H1 (cell line): ENCODE results near the gene C1orf174. TPM values are rescaled to one million over a fixed set of nuclear protein-coding genes. Genes with fewer than 3 reads are reported as not detected.

Source experiments
- CTCF ChIA-PET: fragments of 300-600 bp; sonication (Branson Sonifier 250); formaldehyde crosslinking; loops from one replicate; lab custom pipeline; 2021; ENCODE audit not compliant: partially characterized antibody; lab: Charles Lee
- POLR2A ChIA-PET: fragments of 300-600 bp; sonication (Branson Sonifier 250); formaldehyde crosslinking; loops from one replicate; lab custom pipeline; 2021; ENCODE audit warnings: inconsistent platforms; ENCODE audit not compliant: partially characterized antibody; lab: Charles Lee
- DNase-seq, 2 experiments: peaks; one replicate each; pipeline versions ENCODE4 v3.0.0 to v3.0.0-alpha.2; 2010 to 2022; ENCODE audit warnings: low spot score in 2 of 2, low read depth in 1 of 2, mixed read lengths in 1 of 2
- FAIRE-seq: peaks from 2 replicates; lab custom pipeline; 2011; peaks lifted over from hg19 to GRCh38; lab: Jason Lieb, UNC
- H2AFZ ChIP-seq: 2 replicates; pipeline ENCODE4 v1.8.1; 2012; ENCODE audit warnings: low read length, inconsistent platforms
- H2AK5ac ChIP-seq: 2 replicates; pipeline ENCODE4 v1.6.1; 2013; ENCODE audit warnings: low read depth, low read length
- H2BK120ac ChIP-seq: replicated peaks from 2 replicates; pipeline ENCODE3; 2013; ENCODE audit warnings: low read depth, low read length, inconsistent platforms
- H2BK12ac ChIP-seq: 2 replicates; pipeline ENCODE4 v1.6.1; 2013; ENCODE audit warnings: low read depth, low read length
- H2BK15ac ChIP-seq: 2 replicates; pipeline ENCODE4 v1.6.1; 2013; ENCODE audit warnings: low read length
- H2BK20ac ChIP-seq: 2 replicates; pipeline ENCODE4 v1.6.1; 2013; ENCODE audit warnings: low read length
- H2BK5ac ChIP-seq: 2 replicates; pipeline ENCODE4 v1.6.1; 2013; ENCODE audit warnings: low read depth, low read length
- H3K14ac ChIP-seq: 2 replicates; pipeline ENCODE4 v1.6.1; 2013; ENCODE audit warnings: inconsistent platforms; ENCODE audit not compliant: insufficient read length
- H3K18ac ChIP-seq: 2 replicates; pipeline ENCODE4 v1.6.1; 2013; ENCODE audit warnings: low read length; ENCODE audit errors: extremely low read depth
- H3K23ac ChIP-seq: 2 replicates; pipeline ENCODE4 v1.6.1; 2013; ENCODE audit warnings: inconsistent platforms; ENCODE audit not compliant: insufficient read length
- H3K23me2 ChIP-seq: 2 replicates; pipeline ENCODE4 v1.6.1; 2013; ENCODE audit warnings: low read depth, low read length
- H3K27ac ChIP-seq: 2 replicates; pipeline ENCODE4 v1.6.1; 2011; ENCODE audit warnings: low read depth, low read length, inconsistent platforms
- H3K27me3 ChIP-seq, 4 experiments: replicated peaks in 1 of 4; 1 replicate in 1 of 4; 2 replicates in 3 of 4; pipeline versions ENCODE4 v1.6.1 to v1.8.1; 2011 to 2013; ENCODE audit warnings: low read length in 3 of 4, mild to moderate bottlenecking in 3 of 4, inconsistent platforms in 2 of 4, mixed read lengths in 2 of 4, moderate library complexity in 1 of 4; ENCODE audit not compliant: control insufficient read depth in 3 of 4, insufficient read depth in 3 of 4; ENCODE audit errors: extremely low read depth in 1 of 4
- H3K36me3 ChIP-seq, 4 experiments: 2 replicates each; pipeline versions ENCODE4 v1.6.1 to v1.8.1; 2011 to 2013; ENCODE audit warnings: mild to moderate bottlenecking in 4 of 4, low read length in 3 of 4, moderate library complexity in 2 of 4, control low read depth in 1 of 4, inconsistent platforms in 1 of 4; ENCODE audit not compliant: insufficient read depth in 4 of 4, control insufficient read depth in 2 of 4
- H3K4ac ChIP-seq: replicated peaks from 2 replicates; pipeline ENCODE3; 2013; ENCODE audit warnings: low read length, low read depth, mixed read lengths, inconsistent platforms; ENCODE audit not compliant: insufficient read length
- H3K4me1 ChIP-seq, 4 experiments: replicated peaks in 1 of 4; 1 replicate in 1 of 4; 2 replicates in 3 of 4; pipeline versions ENCODE4 v1.6.1 to v1.8.1; 2011 to 2013; ENCODE audit warnings: low read length in 3 of 4, inconsistent platforms in 2 of 4, mixed read lengths in 1 of 4; ENCODE audit not compliant: insufficient read depth in 4 of 4, control insufficient read depth in 3 of 4
- H3K4me2 ChIP-seq, 2 experiments: 2 replicates each; pipeline versions ENCODE4 v1.6.1 to v1.8.1; 2011 to 2013; ENCODE audit warnings: low read depth in 2 of 2, low read length in 2 of 2, control low read depth in 1 of 2, inconsistent platforms in 1 of 2, mild to moderate bottlenecking in 1 of 2; ENCODE audit not compliant: insufficient read depth in 1 of 2
- H3K4me3 ChIP-seq, 4 experiments: fragments of 200-600, 300-600 bp in 1 of 4; sonication (generic), shearing (Covaris generic), sonication (Bioruptor Twin) in 1 of 4; 2 replicates each; pipeline versions ENCODE4 v1.5.1 to v1.8.1; 2011 to 2016; ENCODE audit warnings: low read length in 4 of 4, low read depth in 3 of 4, control low read depth in 2 of 4, inconsistent platforms in 2 of 4, mild to moderate bottlenecking in 2 of 4, mixed read lengths in 1 of 4, moderate library complexity in 1 of 4; ENCODE audit not compliant: insufficient read depth in 2 of 4; ENCODE audit errors: extremely low read depth in 1 of 4
- H3K56ac ChIP-seq: replicated peaks from 2 replicates; pipeline ENCODE3; 2013; ENCODE audit warnings: low read depth, mild to moderate bottlenecking, mixed read lengths, low read length, inconsistent platforms; ENCODE audit not compliant: insufficient read length
- H3K79me1 ChIP-seq: 2 replicates; pipeline ENCODE4 v1.6.1; 2013; ENCODE audit warnings: low read depth, low read length, control low read depth
- H3K79me2 ChIP-seq, 2 experiments: 2 replicates each; pipeline versions ENCODE4 v1.6.1 to v1.8.1; 2012 to 2013; ENCODE audit warnings: low read length in 2 of 2, mild to moderate bottlenecking in 2 of 2, inconsistent platforms in 1 of 2; ENCODE audit not compliant: insufficient read depth in 2 of 2, control insufficient read depth in 1 of 2
- H3K9ac ChIP-seq, 4 experiments: replicated peaks in 1 of 4; 1 replicate in 1 of 4; 2 replicates in 3 of 4; pipeline versions ENCODE4 v1.6.1 to v1.8.1; 2011 to 2013; ENCODE audit warnings: low read depth in 3 of 4, low read length in 3 of 4, control low read depth in 2 of 4, mild to moderate bottlenecking in 2 of 4, moderate library complexity in 2 of 4, inconsistent platforms in 1 of 4; ENCODE audit errors: extremely low read depth in 1 of 4
- H3K9me3 ChIP-seq, 2 experiments: 2 replicates each; pipeline versions ENCODE4 v1.6.1 to v1.8.1; 2012 to 2013; ENCODE audit warnings: mild to moderate bottlenecking in 2 of 2, moderate library complexity in 2 of 2, control low read depth in 1 of 2, inconsistent platforms in 1 of 2, low read depth in 1 of 2, low read length in 1 of 2, mixed read lengths in 1 of 2; ENCODE audit not compliant: insufficient read depth in 2 of 2
- H4K20me1 ChIP-seq, 2 experiments: replicated peaks in 1 of 2; 2 replicates each; pipeline versions ENCODE3 to v1.8.1; 2011 to 2013; ENCODE audit warnings: inconsistent platforms in 2 of 2, low read length in 2 of 2, mild to moderate bottlenecking in 1 of 2; ENCODE audit not compliant: insufficient read depth in 2 of 2, control insufficient read depth in 1 of 2
- H4K5ac ChIP-seq: 2 replicates; pipeline ENCODE4 v1.6.1; 2013; ENCODE audit warnings: low read length, low read depth, mixed read lengths, inconsistent platforms; ENCODE audit not compliant: insufficient read length
- H4K8ac ChIP-seq: 2 replicates; pipeline ENCODE4 v1.8.0; 2013; ENCODE audit warnings: mild to moderate bottlenecking, moderate library complexity, low read length, inconsistent platforms; ENCODE audit not compliant: insufficient read depth; ENCODE audit errors: extremely low read depth
- H4K91ac ChIP-seq: replicated peaks from 2 replicates; pipeline ENCODE3; 2013; ENCODE audit warnings: low read length, mixed read lengths, inconsistent platforms; ENCODE audit not compliant: insufficient read length
- CEBPB ChIP-seq: IDR thresholded peaks from 2 replicates; pipeline ENCODE4 v1.6.1; 2012; ENCODE audit warnings: low read depth, low read length
- POLR2AphosphoS5 ChIP-seq: IDR thresholded peaks from 2 replicates; pipeline ENCODE4 v1.6.1; 2011; ENCODE audit warnings: low read depth, low read length
- SP2 ChIP-seq: IDR thresholded peaks from 2 replicates; pipeline ENCODE4 v1.6.1; 2012; ENCODE audit warnings: mild to moderate bottlenecking, low read length, inconsistent platforms
- SUZ12 ChIP-seq: fragments of 200-600 bp; sonication (generic); IDR thresholded peaks from 2 replicates; pipeline ENCODE4 v1.6.1; 2012; ENCODE audit warnings: mild to moderate bottlenecking, inconsistent platforms, low read length, moderate library complexity, mixed read lengths
- WGBS, 2 experiments: shearing (Covaris generic) in 1 of 2; methylation state at CpG; one replicate each; pipeline versions ENCODE4 v1.1.6 to v1.1.7; 2013 to 2015; ENCODE audit warnings: low lambda C conversion rate in 2 of 2, mixed read lengths in 2 of 2, inconsistent platforms in 1 of 2, low coverage in 1 of 2, missing lambda C conversion rate in 1 of 2; ENCODE audit not compliant: insufficient replicate concordance in 2 of 2, insufficient coverage in 1 of 2, insufficient read length in 1 of 2; ENCODE audit errors: extremely low coverage in 1 of 2, missing lambda C conversion rate in 1 of 2; 5-methylcytosine and 5-hydroxymethylcytosine counted together
- polyA plus RNA-seq, 7 experiments: library from polyadenylated mRNA; depleted of rRNA in 3 of 7; stranded (reverse) in 5 of 7; unstranded in 2 of 7; fragments of >200 nt in 5 of 7; fragments of 200-250 nt in 2 of 7; gene quantifications; 1 replicate in 5 of 7; 2 replicates in 1 of 7; 4 replicates in 1 of 7; pipeline versions ENCODE4 v1.2.1 to v1.2.3, GENCODE V29; 2011 to 2013; ENCODE audit warnings: missing spikeins in 2 of 7, mixed read lengths in 2 of 7
- total RNA-seq: library from RNA; stranded (reverse); fragmentation: NEBNext Ultra II Directional; extraction: Animal tissue kit (Norgen Biotek cat#: 25700); gene quantifications from 2 replicates; pipeline ENCODE4 v1.2.1, GENCODE V29; 2021

The C1orf174 gene
- total and polyA plus RNA-seq, 2 of the 8 experiments (the other 6 are each of a cell fraction or from before 2014, with no cell fraction given), result 28.4 to 32.4 TPM

DNA sequence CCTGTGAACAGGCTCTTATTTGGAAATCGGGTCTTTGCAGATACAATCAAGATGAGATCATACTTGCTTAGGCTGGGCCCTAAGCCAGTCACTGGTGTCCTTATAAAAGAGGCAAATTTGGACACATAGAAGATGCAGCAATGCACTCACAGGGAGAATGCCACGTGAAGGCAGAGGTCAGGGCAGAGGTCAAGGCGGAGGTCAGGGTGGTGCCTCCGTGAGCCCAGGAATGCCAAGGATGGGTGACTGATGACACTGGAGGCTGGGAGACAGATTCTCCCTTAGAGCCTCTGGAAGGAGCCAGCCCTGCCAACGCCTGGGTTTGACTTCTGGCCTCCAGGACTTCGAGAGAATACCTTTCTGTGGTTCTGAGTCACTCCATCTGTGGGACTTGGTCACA is 22.8 kb upstream of the C1orf174 start:
- Histone ChIP-seq H4K20me1 (no peaks in the 10 kb centered on the region), H4K8ac (no peak overlapping the region), H3K23me2 (peaks cover 3% of the 10 kb centered on the region; the same call in 1 of the 2 replicates), H2BK120ac (no peak overlapping the region), H3K9me3 (peaks cover 1 to 2% of the 10 kb centered on the region in 2 experiments; a peak in 2 of 4 replicates), H3K18ac (no peak overlapping the region), H3K4me3 (no peak overlapping the region), H3K79me1 (no peaks in the 10 kb centered on the region), H4K91ac (no peak overlapping the region), H3K36me3 (no peaks in the 10 kb centered on the region), H3K79me2 (no peaks in the 10 kb centered on the region), H3K4me2 (no peak overlapping the region), H3K56ac (no peak overlapping the region), H3K14ac (no peak overlapping the region), H3K9ac (no peak overlapping the region), H2AFZ (no peak overlapping the region), H2BK5ac (no peak overlapping the region), H4K5ac (no peak overlapping the region), H3K4ac (no peak overlapping the region), H3K23ac (no peak overlapping the region), H3K27ac (no peak overlapping the region), H2BK15ac (no peak overlapping the region), H3K27me3 (no peaks in the 10 kb centered on the region), H3K4me1 (peaks cover 0 to 3% (median 0%) of the 10 kb centered on the region in 4 experiments; a peak in 2 of 7 replicates), H2BK12ac (no peak overlapping the region), H2BK20ac (no peak overlapping the region), H2AK5ac (no peak overlapping the region)
- FAIRE-seq, result no peak
- no peak for DNase-seq
- WGBS, 2 experiments, result 83% methylated on average over 6 of the region's 6 CpGs; no CpG with 5 or more reads in 1 of the 2 experiments
- CTCF ChIA-PET, result no interaction called here
- POLR2A ChIA-PET, result no interaction called here
- TF ChIP-seq SUZ12, result no peak
- no peak for TF ChIP-seq SP2
- TF ChIP-seq CEBPB, result no peak
- no peak for TF ChIP-seq POLR2AphosphoS5
